ENCODE data around the gene ZNF830.

GRCh38 chr17:34917381-34917780 is 44.0 kb upstream of the ZNF830 start:
- TF ChIP-seq CTCF (IDR thresholded peaks at IDR 0.05) (no peak), POLR2A (IDR thresholded peaks at IDR 0.05) (no peak)

Data from tibial nerve (tissue), 3 donors.